Right lobe of liver (tissue), 6 donors: ENCODE results near the gene SEPSECS. TPM values are rescaled to one million over a fixed set of nuclear protein-coding genes. Genes with fewer than 3 reads are reported as not detected.

ENCODE experiments used
- ATAC-seq, 4 donors: fragments of 200-7000 bp; cut with Tn5 transposase; one replicate each; pipeline ENCODE4 v1.9.1; 2020; ENCODE audit warnings: mild to moderate bottlenecking in 4 of 4, moderate library complexity in 4 of 4
- DNase-seq, 3 donors: peaks; one replicate each; pipeline ENCODE4 v3.0.0-alpha.2; 2020
- H3K27ac ChIP-seq, 3 donors: fragments of 200-600 bp; one replicate each; pipeline ENCODE4 v1.8.0; 2022
- H3K27me3 ChIP-seq, 2 donors: fragments of 200-600 bp; one replicate each; pipeline ENCODE4 v1.8.0; 2022
- H3K36me3 ChIP-seq, 4 donors: fragments of 200-600 bp; sonication (generic) in 1 of 4; one replicate each; pipeline versions ENCODE4 v1.5.1 to v1.8.0; 2017 to 2022; ENCODE audit warnings: control low read depth in 1 of 4
- H3K4me1 ChIP-seq, 4 donors: fragments of 200-600 bp; sonication (generic) in 1 of 4; one replicate each; pipeline versions ENCODE4 v1.5.1 to v1.8.0; 2017 to 2022; ENCODE audit warnings: control low read depth in 1 of 4
- H3K4me3 ChIP-seq, 3 donors: fragments of 200-600 bp; one replicate each; pipeline ENCODE4 v1.8.0; 2022
- H3K9me3 ChIP-seq, 4 donors: fragments of 200-600 bp; sonication (generic) in 1 of 4; one replicate each; pipeline versions ENCODE4 v1.5.1 to v1.8.0; 2017 to 2022; ENCODE audit warnings: control low read depth in 1 of 4
- CTCF ChIP-seq, 4 donors: fragments of 200-600 bp in 3 of 4; fragments of 450-650 bp in 1 of 4; IDR thresholded peaks; one replicate each; pipeline versions ENCODE4 v1.5.1 to v1.8.0; 2016 to 2022; ENCODE audit warnings: antibody characterized with exemption in 4 of 4, mild to moderate bottlenecking in 2 of 4
- POLR2A ChIP-seq: fragments of 450-650 bp; IDR thresholded peaks from one replicate; pipeline ENCODE4 v1.6.1; 2017; ENCODE audit warnings: antibody characterized with exemption, mild to moderate bottlenecking
- whole genome bisulfite sequencing: methylation state at CpG from one replicate; pipeline ENCODE4 v1.1.6; 2018; ENCODE audit warnings: low coverage, low lambda C conversion rate; ENCODE audit not compliant: insufficient coverage; ENCODE audit errors: missing lambda C conversion rate; 5-methylcytosine and 5-hydroxymethylcytosine counted together
- intact Hi-C, 2 donors: fragments of 100-400 bp; cut with DNase I; formaldehyde crosslinking; loops; one replicate each; pipeline versions ENCODE4 v1.11.2 to v1.14.1; 2022
- total RNA-seq, 6 experiments: library from RNA; depleted of rRNA in 2 of 6; stranded (reverse); fragments of >200 nt in 2 of 6; fragmentation: NEBNext Ultra II Directional in 3 of 6; extraction: Animal tissue kit (Norgen Biotek cat#: 25700) in 3 of 6; gene quantifications; one replicate each; pipeline versions ENCODE4 v1.1.0 to v1.2.4, GENCODE V29; 2016 to 2023
- donor health status: DM: no; HTN: yes; CAD: no.
- donor health status: DM: no; HTN: no; CAD: no.
- donor health status: DM: no; HTN: no; CAD: no.
- donor health status: DM: no; HTN: yes; CAD: no.
- donor health status: DM: no; HTN: yes; CAD: no.

The SEPSECS gene
- total RNA-seq, 6 experiments from 2014 or later = 17.0 to 26.6 (median 22.7) TPM

- Histone ChIP-seq H3K9me3 (no peaks in the 10 kb centered on the region), H3K27ac (no peak overlapping the region), H3K27me3 (no peaks in the 10 kb centered on the region), H3K36me3 (no peaks in the 10 kb centered on the region), H3K4me3 (no peak overlapping the region), H3K4me1 (no peaks in the 10 kb centered on the region)
- intact Hi-C loops = no loop called here
- no peak for TF ChIP-seq POLR2A
- no peak for TF ChIP-seq CTCF (IDR thresholded peaks at IDR 0.05)
- 94% methylated on average over 6 of the region's 6 CpGs for WGBS
- ATAC-seq (no peak), DNase-seq (no peak)
Measured at GRCh38 chr4:25117716-25118472, 42.4 kb downstream of the SEPSECS start.

GRCh38 chr4:25117274-25117673 lies 43.0 kb downstream of the SEPSECS start:
- ATAC-seq = no peak
- H3K4me1 ChIP-seq = no peaks in the 10 kb centered on the region
- no peak for TF ChIP-seq CTCF (IDR thresholded peaks at IDR 0.05)
- TF ChIP-seq POLR2A = no peak
- 95% methylated on average over 3 of the region's 4 CpGs for WGBS
- H3K36me3 ChIP-seq = no peaks in the 10 kb centered on the region
- no peaks in the 10 kb centered on the region for H3K9me3 ChIP-seq
- no peak overlapping the region for H3K4me3 ChIP-seq
- intact Hi-C loops = no loop called here
- no peak overlapping the region for H3K27ac ChIP-seq
- no peaks in the 10 kb centered on the region for H3K27me3 ChIP-seq
- DNase-seq = no peak

- Histone ChIP-seq H3K27me3 (no peaks in the 10 kb centered on the region), H3K27ac (no peak overlapping the region), H3K9me3 (no peaks in the 10 kb centered on the region), H3K4me3 (no peak overlapping the region), H3K4me1 (no peaks in the 10 kb centered on the region), H3K36me3 (no peaks in the 10 kb centered on the region)
- DNase-seq = no peak
- ATAC-seq = no peak
- TF ChIP-seq CTCF (IDR thresholded peaks at IDR 0.05) (no peak), POLR2A (no peak)
- 70% methylated on average over 8 of the region's 13 CpGs for WGBS
- intact Hi-C loops = no loop called here
Measured at GRCh38 chr4:25113915-25114904, 46.0 kb downstream of the SEPSECS start.

GRCh38 chr4:25112995-25113380 lies 47.3 kb downstream of the SEPSECS start:
- 84% methylated on average over 3 of the region's 3 CpGs for WGBS
- Histone ChIP-seq H3K36me3 (no peaks in the 10 kb centered on the region), H3K4me3 (no peak overlapping the region), H3K27ac (no peak overlapping the region), H3K4me1 (no peaks in the 10 kb centered on the region), H3K27me3 (no peaks in the 10 kb centered on the region), H3K9me3 (no peaks in the 10 kb centered on the region)
- intact Hi-C loops = no loop called here
- DNase-seq (no peak), ATAC-seq (no peak)
- TF ChIP-seq CTCF (IDR thresholded peaks at IDR 0.05) (no peak), POLR2A (no peak)
